HT-29 (cell line): Measurements from ENCODE around the gene TRIM67. TPM values are rescaled to one million over a fixed set of nuclear protein-coding genes. Genes with fewer than 3 reads are reported as not detected.
"Not testable (repeated sequence)": the region's sequence is repeated elsewhere in the genome, so short reads cannot be mapped to it uniquely, and the experiment has no call there.

Source experiments
- DNase-seq: peaks from one replicate; pipeline ENCODE4 v3.0.0-alpha.2; 2015; ENCODE audit warnings: low spot score
- total RNA-seq: library from RNA; depleted of rRNA; stranded (reverse); fragments of >200 nt; shearing (Covaris generic); gene quantifications from 2 replicates; pipeline ENCODE4 v1.2.3, GENCODE V29; 2014; rRNA removed

Gene TRIM67
- total RNA-seq, result 0.03 and 0.05 TPM in 2 replicates

DNA sequence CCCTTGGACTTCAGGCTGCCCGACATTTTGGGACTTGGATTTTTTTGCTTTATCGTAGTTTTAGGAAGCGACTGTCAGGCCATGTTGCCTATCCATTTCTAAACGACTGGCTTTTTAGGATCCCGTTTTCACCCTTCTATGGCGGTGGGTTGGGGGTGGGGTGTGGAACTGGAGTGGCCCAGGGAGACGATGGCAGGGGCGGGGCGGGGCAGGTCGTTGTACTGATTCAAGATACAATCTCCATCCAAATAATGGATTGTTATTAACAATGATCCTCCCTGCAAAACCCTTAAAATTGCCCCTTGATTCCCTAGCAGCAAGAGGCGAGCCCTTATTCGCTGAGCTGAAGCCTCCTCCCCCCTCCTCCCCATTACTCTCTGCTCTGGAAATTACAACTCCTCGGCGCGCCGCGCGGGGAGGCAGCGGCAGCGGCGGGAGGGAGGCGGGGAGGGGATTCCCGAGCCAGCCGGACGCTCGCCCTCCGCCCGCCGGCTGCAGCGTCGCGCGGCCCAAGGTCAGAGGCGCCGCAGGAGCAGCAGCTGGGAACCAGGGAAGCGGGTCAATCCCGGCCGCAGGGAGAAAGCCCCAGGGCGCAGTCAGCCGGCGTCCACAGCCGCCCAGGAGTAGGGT is at the start of gene TRIM67:
TRIM67 (plus strand) TSS at position 392 of the 630 bp plus-strand sequence. CDS start 912 bp downstream, outside the sequence.
- no peak for DNase-seq

- no peak for DNase-seq
These were observed 45.1 kb upstream of the TRIM67 start for GRCh38 chr1:231116738-231117137.

- no peak for DNase-seq
These were observed 43.0 kb upstream of the TRIM67 start for GRCh38 chr1:231118704-231119453.

DNA sequence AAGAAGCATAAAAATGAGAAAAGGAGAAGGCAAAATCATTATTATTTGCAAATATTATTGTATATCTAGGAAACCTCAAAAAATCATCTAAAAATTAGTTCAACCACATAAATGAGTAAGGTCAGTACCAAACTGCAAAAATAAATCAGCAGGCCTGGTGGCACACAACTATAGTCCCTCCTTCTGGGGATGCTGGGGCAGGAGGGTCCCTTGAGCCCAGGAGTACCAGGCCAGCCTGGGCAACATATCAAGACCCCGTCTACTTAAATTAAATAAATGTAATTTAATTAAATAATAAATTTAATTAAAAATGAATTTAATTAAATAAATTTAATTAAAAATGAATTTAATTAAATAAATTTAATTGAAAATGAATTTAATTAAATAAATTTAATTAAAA is 40.3 kb upstream of the TRIM67 start:
- no peak for DNase-seq

DNA sequence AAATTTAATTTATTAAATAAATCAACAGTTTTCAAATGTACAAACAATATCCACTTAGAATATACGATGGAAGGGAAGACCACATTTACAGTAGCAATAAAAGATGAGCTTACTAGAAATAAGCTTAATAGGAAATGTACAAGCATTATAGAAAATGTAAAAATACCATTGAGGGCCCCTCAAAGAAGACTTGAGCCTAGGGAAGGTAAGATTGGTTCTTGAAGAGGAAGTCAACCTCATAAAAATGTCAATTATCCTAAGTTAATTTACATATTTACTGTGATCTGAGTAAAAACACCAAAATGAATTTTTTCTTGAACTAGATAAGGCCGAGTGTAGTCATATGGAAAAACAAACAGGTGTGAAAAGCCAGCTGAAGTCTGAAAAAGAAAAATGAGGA is 39.7 kb upstream of the TRIM67 start:
- no peak for DNase-seq

GRCh38 chr1:231124746-231125145 is 37.1 kb upstream of the TRIM67 start:
- DNase-seq, result no peak

DNA sequence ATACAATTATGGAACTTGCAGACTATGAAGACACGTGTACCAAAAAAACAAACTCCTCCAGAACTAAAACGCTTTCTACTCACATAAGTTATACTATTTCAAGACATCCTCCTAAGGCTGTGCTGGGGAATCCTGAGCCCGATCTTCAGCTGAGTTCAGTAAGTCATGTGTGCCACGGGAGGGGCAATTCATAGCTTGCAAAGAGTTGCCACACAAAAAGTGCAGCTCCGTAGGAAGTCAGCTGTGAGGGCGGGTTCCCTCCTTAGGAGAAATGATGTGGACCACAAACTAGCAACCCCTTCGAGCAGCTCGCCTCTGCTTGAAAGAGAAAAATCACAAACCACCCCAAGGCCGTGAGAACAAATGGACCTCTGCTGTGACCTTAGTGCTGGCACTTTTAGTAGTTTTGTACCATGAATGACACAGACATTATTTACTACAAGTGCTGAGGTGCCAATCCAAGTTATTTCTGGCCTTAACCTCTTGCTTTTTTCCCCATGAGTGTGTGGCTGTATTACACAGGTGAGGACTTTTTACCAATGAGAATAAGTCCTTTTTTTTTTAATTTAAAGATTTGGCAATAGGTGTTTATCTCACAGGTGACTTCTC is 35.8 kb upstream of the TRIM67 start:
- DNase-seq, result no peak

- not testable (repeated sequence) for DNase-seq
These were observed 34.8 kb upstream of the TRIM67 start for GRCh38 chr1:231127106-231127505.

DNA sequence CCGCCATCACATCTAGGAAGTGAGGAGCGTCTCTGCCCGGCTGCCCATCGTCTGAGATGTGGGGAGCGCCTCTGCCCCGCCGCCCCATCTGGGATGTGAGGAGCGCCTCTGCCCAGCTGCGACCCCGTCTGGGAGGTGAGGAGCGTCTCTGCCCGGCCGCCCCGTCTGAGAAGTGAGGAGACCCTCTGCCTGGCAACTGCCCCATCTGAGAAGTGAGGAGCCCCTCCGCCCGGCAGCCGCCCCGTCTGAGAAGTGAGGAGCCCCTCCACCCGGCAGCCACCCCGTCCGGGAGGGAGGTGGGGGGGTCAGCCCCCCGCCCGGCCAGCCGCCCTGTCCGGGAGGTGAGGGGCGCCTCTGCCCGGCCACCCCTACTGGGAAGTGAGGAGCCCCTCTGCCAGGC is 33.4 kb upstream of the TRIM67 start:
- DNase-seq, result not testable (repeated sequence)

GRCh38 chr1:231130544-231130943 is 31.3 kb upstream of the TRIM67 start:
- DNase-seq, result no peak

GRCh38 chr1:231132591-231132990 is 29.3 kb upstream of the TRIM67 start:
- not testable (repeated sequence) for DNase-seq

DNA sequence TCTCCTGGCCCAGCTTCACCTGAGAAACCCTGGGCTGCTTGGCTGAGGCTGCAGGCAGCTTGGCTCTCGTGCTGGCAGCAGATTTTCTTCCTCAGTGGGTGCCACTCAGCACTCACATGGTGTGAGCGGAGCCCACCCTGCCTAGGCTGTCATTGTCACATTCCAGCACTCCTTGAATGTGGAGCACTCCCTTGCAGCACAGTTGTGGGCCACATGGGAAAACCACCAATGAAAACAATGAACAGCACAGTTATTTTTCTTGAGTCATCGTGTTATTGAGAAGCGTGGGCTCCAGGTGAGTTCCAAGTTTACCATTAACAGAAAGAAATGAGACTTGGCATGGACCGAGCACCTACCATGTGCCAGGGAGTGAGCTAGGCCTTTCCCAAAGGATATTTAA is 27.2 kb upstream of the TRIM67 start:
- DNase-seq, result no peak

- DNase-seq, result no peak
These were observed 23.6 kb upstream of the TRIM67 start for GRCh38 chr1:231138236-231138635.

GRCh38 chr1:231139125-231139649 is 22.7 kb upstream of the TRIM67 start:
- no peak for DNase-seq

GRCh38 chr1:231139659-231140654 is 21.9 kb upstream of the TRIM67 start:
- no peak for DNase-seq

- no peak for DNase-seq
These were observed 17.3 kb upstream of the TRIM67 start for GRCh38 chr1:231144416-231145193.

DNA sequence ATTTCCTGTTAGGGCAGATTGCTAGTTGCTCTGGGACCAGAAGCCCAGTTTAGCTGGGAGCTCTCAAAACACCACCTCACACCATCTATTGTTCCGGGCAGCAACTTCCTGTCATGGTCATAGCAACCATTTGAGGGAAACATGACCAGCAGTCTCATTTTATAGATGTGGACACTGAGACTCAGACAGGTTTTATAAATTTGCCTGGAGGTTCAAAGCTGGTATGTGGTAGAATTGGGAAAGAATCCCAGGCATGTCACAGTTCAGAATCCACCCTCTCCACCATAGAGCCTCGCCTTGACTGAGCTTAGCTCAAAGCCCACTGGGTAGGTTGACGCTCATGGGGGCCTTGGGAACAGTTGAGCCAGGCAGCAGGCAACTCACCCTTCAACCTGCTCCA is 14.0 kb upstream of the TRIM67 start:
- DNase-seq, result no peak

DNA sequence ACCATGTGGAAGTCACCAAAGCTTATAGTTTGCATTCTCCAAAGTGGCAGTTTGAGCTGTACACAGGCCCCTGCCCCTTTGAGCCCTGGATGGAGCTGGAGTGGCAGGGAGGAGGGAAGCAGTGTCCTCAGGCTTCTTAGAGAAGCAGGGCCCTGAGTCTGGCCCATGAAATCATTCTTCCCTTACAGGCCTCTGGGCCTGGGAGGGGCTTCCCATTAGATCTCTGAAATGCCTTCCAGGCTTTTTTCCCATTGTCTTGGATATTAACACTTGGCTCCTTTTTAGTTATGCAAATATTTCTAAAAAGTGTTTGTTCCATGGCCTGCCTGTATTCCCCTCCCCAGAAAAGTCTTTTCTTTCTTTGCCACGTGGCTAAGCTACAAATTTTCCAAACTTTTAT is 10.0 kb upstream of the TRIM67 start:
- DNase-seq, result no peak

DNA sequence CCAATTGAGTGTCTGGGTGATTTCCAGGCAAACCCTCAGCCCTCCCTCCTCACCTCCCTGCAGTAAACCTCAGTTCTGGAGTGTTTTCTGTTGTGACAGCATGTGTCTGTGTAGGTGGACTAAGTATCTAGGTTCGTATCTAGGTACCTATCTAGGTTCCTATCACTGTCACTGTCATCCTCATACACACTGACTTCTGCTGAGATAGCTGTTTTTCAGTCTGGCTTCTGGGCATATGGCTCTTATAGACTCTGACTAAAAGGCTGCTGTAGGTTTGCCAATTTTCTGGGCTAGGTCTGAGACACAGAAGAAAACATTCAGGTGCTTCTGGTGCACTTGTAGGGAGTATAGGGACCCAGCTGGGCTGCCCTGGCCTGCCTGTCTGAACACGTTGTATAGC is 8.1 kb upstream of the TRIM67 start:
- DNase-seq, result no peak

GRCh38 chr1:231155808-231156207 is 6.0 kb upstream of the TRIM67 start:
- DNase-seq, result no peak
